Measurements from ENCODE around the gene TANGO2. TPM values are rescaled to one million over a fixed set of nuclear protein-coding genes. Genes with fewer than 3 reads are reported as not detected.

Gene TANGO2
- total RNA-seq, 1 experiment from 2014 or later, result 33.5 TPM

DNA sequence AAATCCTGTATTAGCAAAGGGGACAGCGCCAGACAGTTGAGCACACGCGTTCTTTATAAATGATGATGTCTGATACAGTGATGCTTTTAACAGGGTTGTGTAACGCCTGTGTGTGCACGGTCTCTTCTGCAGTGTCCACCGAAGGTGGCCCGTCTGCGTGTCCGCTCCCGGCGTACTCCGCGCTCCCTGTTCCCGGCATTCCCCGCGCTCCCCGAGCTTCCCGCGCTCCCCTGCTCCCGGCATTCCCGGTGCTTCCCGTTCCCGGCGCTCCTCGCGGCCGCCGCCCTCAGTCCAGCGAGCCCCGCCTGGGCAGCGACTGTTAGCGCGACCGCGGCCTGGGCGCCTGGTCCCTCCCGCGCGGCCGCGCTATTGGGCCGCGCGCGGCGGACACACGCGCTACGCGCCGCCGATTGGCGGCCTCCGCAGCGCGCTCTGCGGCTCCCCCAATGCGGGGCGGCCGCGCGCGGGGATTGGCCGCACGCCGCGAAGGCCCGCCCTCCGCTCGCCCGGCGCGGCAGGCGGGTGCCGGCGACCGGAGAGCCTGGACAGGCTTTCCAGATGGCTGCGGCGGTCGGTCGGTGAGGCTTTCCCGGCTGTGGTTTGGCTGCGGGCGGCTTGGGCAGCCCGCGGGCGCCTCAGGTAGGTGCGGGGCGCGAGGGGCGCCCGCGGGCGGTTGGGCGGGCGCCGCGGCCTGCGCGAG is 59.0 kb downstream of the TANGO2 start, which contains the start of gene DGCR8:
Gene DGCR8, plus strand, starts transcription at position 497 of the 700 bp plus-strand sequence. CDS start 5,723 bp downstream, outside the sequence.
- intact Hi-C loops (cut with micrococcal nuclease; ENCODE audit: unreplicated experiment), result no loop called here
- Mint-ChIP-seq H3K27ac (ENCODE audit: unreplicated experiment) (peak within 1 kb of the TSS; percentile 82), H3K27me3 (ENCODE audit: unreplicated experiment) (no peaks in the 10 kb centered on the region), H3K4me3 (ENCODE audit: low read depth, unreplicated experiment) (peak within 1 kb of the TSS; percentile 92), H3K4me1 (ENCODE audit: low read depth, unreplicated experiment) (peaks cover 35% of the 10 kb centered on the region), H3K36me3 (ENCODE audit: insufficient read depth, unreplicated experiment) (peaks cover 45% of the 10 kb centered on the region), H3K9me3 (ENCODE audit: low read depth, unreplicated experiment) (no peaks in the 10 kb centered on the region)
- TF ChIP-seq, protein P1, sequence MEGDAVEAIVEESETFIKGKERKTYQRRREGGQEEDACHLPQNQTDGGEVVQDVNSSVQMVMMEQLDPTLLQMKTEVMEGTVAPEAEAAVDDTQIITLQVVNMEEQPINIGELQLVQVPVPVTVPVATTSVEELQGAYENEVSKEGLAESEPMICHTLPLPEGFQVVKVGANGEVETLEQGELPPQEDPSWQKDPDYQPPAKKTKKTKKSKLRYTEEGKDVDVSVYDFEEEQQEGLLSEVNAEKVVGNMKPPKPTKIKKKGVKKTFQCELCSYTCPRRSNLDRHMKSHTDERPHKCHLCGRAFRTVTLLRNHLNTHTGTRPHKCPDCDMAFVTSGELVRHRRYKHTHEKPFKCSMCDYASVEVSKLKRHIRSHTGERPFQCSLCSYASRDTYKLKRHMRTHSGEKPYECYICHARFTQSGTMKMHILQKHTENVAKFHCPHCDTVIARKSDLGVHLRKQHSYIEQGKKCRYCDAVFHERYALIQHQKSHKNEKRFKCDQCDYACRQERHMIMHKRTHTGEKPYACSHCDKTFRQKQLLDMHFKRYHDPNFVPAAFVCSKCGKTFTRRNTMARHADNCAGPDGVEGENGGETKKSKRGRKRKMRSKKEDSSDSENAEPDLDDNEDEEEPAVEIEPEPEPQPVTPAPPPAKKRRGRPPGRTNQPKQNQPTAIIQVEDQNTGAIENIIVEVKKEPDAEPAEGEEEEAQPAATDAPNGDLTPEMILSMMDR (IDR thresholded peaks at IDR 0.05; ENCODE audit: unreplicated experiment), result no peak
- BruUV-seq (replicated peaks), result no TSS peak
- peak; percentile 96 for DNase-seq
- CTCF ChIA-PET, result interaction anchor here (0.6 kb wide), 1 partner anchor 23 kb away, joined by 5 read pairs; no protein-coding TSS in a partner anchor

DNA sequence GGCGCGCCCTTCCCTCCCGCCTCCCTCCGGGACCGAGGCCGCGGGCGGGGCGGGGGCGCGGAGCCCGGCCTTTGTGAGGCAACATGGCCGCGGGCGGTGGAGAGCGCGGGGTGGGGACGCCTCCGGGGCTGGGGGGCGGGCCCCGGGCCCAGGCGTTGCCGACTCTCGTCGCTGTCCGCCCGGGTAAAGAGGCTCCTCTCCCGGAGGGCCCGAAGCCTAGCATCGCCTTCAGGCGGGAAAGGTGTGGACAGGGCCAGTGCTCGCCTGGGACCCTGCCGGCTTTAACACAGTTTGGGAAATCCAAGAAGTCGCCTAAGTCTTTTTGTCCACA is 59.5 kb downstream of the TANGO2 start:
- Mint-ChIP-seq H3K36me3 (ENCODE audit: insufficient read depth, unreplicated experiment) (peaks cover 49% of the 10 kb centered on the region), H3K27ac (ENCODE audit: unreplicated experiment) (peak overlapping the region; percentile 63), H3K9me3 (ENCODE audit: low read depth, unreplicated experiment) (no peaks in the 10 kb centered on the region), H3K4me1 (ENCODE audit: low read depth, unreplicated experiment) (peaks cover 36% of the 10 kb centered on the region), H3K27me3 (ENCODE audit: unreplicated experiment) (no peaks in the 10 kb centered on the region), H3K4me3 (ENCODE audit: low read depth, unreplicated experiment) (peak overlapping the region; percentile 92)
- DNase-seq, result peak; percentile 81
- no TSS peak for BruUV-seq (replicated peaks)
- intact Hi-C loops (cut with micrococcal nuclease; ENCODE audit: unreplicated experiment), result no loop called here
- CTCF ChIA-PET, result no interaction called here
- TF ChIP-seq, protein P1 (IDR thresholded peaks at IDR 0.05; ENCODE audit: unreplicated experiment), result no peak

DNA sequence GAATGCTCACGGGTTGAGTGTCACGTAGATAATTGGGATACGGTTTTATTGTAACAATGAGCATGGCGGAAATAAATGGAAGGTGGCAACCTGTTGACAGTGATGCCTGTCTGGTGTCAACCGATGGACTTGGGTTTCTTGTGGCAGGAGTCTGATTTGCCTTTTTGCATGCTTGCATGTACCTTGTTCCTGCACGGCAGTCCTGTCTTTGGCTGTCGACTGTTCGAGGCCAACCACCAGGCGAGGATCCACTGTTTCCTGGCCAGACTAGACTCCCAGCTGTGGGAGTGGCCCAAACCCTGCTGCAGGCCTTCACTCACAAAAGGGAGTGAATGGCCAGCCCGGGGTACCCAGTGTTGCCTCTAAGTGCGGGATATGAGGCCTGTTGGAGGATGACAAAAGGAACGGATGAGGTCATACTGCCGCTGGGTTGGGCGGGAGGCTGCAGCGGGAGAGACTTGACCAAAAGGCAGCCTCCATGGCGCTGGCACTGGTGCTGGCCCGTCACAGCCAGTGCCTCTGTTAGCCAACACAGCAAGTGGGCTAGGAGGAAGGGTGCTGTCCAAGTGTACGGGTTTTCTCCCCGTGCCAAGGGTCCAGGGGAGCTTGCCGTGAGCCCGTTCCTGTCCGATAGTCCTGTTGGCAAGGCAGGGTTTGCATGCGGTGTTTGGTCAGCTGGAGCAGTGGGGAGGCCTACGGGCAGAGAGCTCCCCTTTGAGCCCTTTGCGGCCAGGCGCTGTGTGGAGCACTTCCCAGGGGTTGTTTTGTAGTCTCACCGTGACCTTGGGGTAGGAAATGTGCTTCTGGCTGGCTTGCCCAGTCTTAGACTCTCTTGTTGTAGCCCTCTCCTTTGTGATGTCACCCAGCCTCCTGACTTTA is 60.1 kb downstream of the TANGO2 start:
- intact Hi-C loops (cut with micrococcal nuclease; ENCODE audit: unreplicated experiment), result no loop called here
- DNase-seq, result peak; percentile 30
- Mint-ChIP-seq H3K9me3 (ENCODE audit: low read depth, unreplicated experiment) (no peaks in the 10 kb centered on the region), H3K27ac (ENCODE audit: unreplicated experiment) (peak overlapping the region; percentile 63), H3K4me3 (ENCODE audit: low read depth, unreplicated experiment) (peak overlapping the region; percentile 92), H3K27me3 (ENCODE audit: unreplicated experiment) (no peaks in the 10 kb centered on the region), H3K36me3 (ENCODE audit: insufficient read depth, unreplicated experiment) (peaks cover 53% of the 10 kb centered on the region), H3K4me1 (ENCODE audit: low read depth, unreplicated experiment) (peaks cover 36% of the 10 kb centered on the region)
- CTCF ChIA-PET, result no interaction called here
- BruUV-seq (replicated peaks), result TSS peak; percentile 22
- TF ChIP-seq, protein P1 (IDR thresholded peaks at IDR 0.05; ENCODE audit: unreplicated experiment), result no peak

DNA sequence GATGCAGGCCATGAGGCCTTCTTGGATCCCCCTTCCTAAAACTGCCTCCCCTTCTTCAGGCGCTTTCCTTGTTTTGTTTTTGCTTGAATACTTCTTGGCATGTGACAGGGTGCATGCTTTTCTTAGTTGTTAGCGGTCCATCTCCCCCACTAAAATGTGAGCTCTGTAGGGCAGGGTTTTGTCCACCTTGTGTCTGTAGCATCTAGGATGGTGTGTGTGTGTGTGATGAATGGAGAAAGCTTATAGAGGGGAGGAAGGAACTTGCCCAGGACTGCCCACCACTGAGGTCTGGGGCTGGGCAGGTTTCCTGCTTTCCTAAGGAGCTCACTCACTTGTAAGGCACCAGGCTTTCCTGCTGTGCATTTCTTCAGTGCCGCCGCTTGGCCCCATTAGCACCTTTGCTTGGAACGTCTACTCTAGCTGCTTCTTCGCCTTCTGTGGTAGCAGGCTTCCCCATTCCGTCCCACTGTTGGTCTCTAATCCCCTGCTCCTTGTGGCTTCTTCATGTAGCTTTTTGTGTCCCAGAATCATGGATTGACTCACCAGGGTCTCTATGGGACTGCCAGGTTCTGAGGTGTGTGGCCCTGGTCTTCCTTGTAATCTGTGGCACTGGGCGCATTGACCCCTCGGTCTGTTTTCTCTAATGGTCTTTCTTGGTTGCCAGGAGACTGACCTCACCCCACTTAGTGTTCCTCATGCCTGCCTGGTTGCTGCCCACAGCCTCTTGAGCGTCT is 62.4 kb downstream of the TANGO2 start:
- Mint-ChIP-seq H3K9me3 (ENCODE audit: low read depth, unreplicated experiment) (no peaks in the 10 kb centered on the region), H3K27me3 (ENCODE audit: unreplicated experiment) (no peaks in the 10 kb centered on the region), H3K36me3 (ENCODE audit: insufficient read depth, unreplicated experiment) (peaks cover 74% of the 10 kb centered on the region), H3K27ac (ENCODE audit: unreplicated experiment) (peak overlapping the region; percentile 70), H3K4me3 (ENCODE audit: low read depth, unreplicated experiment) (peak overlapping the region; percentile 92), H3K4me1 (ENCODE audit: low read depth, unreplicated experiment) (peaks cover 36% of the 10 kb centered on the region)
- BruUV-seq (replicated peaks), result no TSS peak
- intact Hi-C loops (cut with micrococcal nuclease; ENCODE audit: unreplicated experiment), result no loop called here
- CTCF ChIA-PET, result no interaction called here
- no peak for DNase-seq
- TF ChIP-seq, protein P1 (IDR thresholded peaks at IDR 0.05; ENCODE audit: unreplicated experiment), result no peak

Data from Calu3 (cell line).